Endometrial microvascular endothelial cells (primary cell): ENCODE results near the gene ZNF212. TPM values are rescaled to one million over a fixed set of nuclear protein-coding genes. Genes with fewer than 3 reads are reported as not detected.
"Not testable (repeated sequence)": the region's sequence is repeated elsewhere in the genome, so short reads cannot be mapped to it uniquely, and the experiment has no call there.

Source experiments
- in situ Hi-C: cut with HindIII; loops from 2 replicates; pipeline ENCODE4 v1.10.0; 2017; ENCODE audit warnings: low sequenced_read_pairs, low pct_unique_long_range_greater_than_20kb; ENCODE audit errors: inconsistent ontology term
- total RNA-seq: library from RNA; depleted of rRNA; stranded (reverse); fragments of >200 nt; gene quantifications from one replicate; pipeline ENCODE4 v1.2.3, GENCODE V29; 2015; ENCODE audit errors: inconsistent ontology term

Gene ZNF212
- total RNA-seq, 1 donor from 2014 or later, result 2.7 TPM

- in situ Hi-C loops, result no loop called here
These were observed 6.3 kb downstream of the ZNF212 start for GRCh38 chr7:149245744-149246143.

GRCh38 chr7:149248777-149249176 lies 9.3 kb downstream of the ZNF212 start:
- in situ Hi-C loops, result no loop called here

DNA sequence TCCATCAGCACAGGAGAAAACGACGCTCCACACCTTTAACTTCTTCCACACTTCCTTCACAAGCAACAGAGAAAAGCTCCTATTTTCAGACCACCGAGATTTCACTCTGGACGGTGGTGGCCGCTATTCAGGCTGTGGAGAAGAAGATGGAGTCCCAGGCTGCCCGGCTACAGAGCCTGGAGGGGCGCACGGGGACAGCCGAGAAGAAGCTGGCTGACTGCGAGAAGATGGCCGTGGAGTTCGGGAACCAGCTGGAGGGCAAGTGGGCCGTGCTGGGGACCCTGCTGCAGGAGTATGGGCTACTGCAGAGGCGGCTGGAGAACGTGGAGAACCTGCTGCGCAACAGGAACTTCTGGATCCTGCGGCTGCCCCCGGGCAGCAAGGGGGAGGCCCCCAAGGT lies 10.7 kb downstream of the ZNF212 start:
- in situ Hi-C loops, result not testable (repeated sequence)

DNA sequence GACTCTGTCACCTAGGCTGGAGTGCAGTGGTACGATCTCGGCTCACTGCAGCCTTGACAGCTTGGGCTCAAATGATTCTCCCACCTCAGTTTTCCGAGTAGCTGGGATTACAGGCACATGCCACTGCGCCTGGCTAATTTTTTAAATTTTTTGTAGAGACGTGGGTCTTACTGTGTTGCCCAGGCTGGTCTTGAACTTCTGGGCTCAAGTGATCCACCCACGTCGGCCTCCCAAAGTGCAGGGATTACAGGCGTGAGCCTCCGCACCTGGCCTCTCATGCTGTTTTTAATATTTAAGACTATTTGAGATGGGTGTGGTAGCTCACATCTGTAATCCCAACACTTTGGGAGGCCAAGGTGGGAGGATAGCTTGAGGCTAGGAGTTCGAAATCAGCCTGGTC lies 12.1 kb downstream of the ZNF212 start:
- in situ Hi-C loops, result not testable (repeated sequence)

GRCh38 chr7:149252378-149252777 lies 12.9 kb downstream of the ZNF212 start:
- in situ Hi-C loops, result no loop called here

GRCh38 chr7:149253665-149254064 lies 14.2 kb downstream of the ZNF212 start:
- in situ Hi-C loops, result no loop called here

DNA sequence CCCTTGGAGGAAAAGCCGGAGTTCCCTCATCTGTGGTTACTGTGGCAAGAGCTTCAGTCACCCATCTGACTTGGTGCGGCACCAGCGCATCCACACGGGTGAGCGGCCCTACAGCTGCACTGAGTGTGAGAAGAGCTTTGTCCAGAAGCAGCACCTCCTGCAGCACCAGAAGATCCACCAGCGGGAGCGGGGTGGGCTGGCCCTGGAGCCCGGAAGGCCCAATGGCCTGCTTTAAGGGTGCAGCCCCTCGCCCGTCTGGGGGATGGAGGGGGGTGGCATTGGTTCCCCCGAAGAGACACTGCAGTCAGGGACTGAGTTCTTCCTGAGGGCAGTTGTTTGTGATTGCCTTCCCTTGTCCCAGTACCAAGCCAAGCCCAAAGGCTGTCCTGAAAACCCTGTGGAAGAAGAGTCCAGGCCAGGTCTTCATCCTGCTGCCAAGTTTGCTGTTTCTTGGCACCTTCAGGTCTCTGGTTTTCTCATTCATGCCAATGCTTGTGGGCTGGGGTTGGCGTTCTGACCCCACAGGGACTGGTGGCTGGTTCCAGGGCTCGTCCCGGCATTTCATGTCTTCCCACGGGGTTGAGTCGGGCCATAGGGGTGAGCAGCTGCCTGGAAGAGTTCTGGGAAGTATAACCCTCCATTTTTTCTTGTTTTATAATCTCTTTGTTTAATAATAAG lies 14.9 kb downstream of the ZNF212 start:
- in situ Hi-C loops, result no loop called here

GRCh38 chr7:149255174-149255573 lies 15.7 kb downstream of the ZNF212 start:
- in situ Hi-C loops, result no loop called here

DNA sequence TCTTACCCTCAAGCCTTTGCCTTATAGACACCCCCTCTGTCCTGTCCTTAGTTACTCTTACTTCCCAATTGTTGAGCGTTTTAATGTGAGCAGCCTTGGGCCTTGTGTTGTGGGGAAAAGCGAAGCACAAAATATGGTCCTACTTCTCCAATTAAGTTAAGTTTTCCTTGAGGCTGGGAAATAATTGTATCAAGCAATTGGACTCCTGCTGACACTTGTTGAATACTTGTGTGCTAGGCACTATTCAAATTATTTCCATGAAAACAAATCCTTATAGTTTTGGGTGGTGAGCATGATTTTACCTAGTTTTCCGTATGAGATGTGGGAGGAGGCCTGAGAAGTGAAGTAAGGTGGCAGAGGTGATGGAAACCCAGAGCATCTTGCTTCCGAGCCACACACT lies 17.1 kb downstream of the ZNF212 start:
- in situ Hi-C loops, result no loop called here

- in situ Hi-C loops, result no loop called here
These were observed 17.7 kb downstream of the ZNF212 start for GRCh38 chr7:149257146-149257545.

DNA sequence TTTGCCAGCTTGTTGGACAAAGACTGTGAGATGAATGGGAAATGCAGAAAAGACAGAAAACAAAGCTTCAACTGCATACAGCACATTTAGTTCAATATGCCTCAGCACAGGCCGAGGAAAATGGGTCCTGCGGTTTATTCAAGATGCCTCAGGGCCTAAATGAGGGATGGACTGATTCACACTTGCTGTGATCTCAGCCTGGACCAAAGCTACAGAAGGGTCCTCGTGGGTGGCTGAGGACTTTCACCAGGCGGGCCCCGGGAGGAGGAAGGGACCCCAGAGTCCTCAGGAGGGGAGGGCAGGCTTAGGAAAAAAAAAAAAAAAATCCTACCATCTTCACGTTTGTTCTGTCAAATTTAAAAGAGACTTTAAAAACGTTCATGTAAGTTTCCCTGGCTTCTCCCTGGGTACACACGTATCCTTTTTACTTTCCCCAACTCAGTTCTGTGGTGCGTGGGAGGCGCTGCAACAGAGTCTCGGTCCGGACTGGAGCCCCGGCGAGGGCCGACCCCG lies 21.9 kb downstream of the ZNF212 start:
- in situ Hi-C loops, result no loop called here

GRCh38 chr7:149261829-149262617 lies 22.6 kb downstream of the ZNF212 start, which contains the start of gene ZNF783:
Gene ZNF783, plus strand, starts transcription at chr7:149262196. Its CDS starts 138 bp downstream, at chr7:149262334.
- in situ Hi-C loops, result no loop called here

- in situ Hi-C loops, result no loop called here
These were observed 27.0 kb downstream of the ZNF212 start for GRCh38 chr7:149266451-149266850.

- in situ Hi-C loops, result no loop called here
These were observed 28.3 kb downstream of the ZNF212 start for GRCh38 chr7:149267733-149268132.

DNA sequence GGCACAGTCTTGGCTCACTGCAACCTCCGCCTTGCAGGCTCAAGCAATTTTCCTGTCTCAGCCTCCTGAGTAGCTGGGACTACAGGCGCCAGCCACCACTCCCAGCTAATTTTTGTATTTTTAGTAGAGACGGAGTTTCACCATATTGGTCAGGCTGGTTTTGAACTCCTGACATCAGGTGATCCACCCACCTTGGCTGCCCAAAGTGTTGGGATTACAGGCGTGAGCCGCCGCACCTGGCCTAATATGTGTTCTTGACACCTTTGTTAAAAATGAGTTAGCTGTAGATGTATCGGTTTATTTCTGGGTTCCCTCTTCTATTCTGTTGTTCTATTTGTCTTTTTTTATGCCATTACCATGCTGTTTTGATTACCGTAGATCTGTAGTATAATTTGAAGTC lies 35.0 kb downstream of the ZNF212 start:
- in situ Hi-C loops, result not testable (repeated sequence)

GRCh38 chr7:149277871-149278270 lies 38.4 kb downstream of the ZNF212 start:
- in situ Hi-C loops, result no loop called here

DNA sequence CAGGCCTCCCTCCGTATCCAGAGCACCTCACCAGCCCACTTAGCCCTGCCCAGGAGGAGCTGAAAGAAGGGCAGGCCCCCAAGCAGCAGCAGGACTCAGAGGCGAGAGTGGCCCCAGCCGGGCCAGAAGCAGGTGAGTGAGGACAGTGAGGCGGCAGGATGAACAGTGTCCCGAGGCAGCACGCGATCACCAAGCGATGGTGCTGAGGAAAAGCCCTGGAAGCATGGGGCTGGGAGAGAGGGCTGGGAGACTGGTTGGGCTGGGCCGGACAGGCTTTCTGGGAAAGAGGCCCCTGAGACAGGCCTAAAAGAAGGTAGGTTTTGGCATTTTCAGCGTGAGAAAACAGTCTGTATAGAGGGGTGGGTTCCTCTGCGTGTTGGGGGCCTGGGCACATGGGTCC lies 38.9 kb downstream of the ZNF212 start:
- in situ Hi-C loops, result no loop called here

DNA sequence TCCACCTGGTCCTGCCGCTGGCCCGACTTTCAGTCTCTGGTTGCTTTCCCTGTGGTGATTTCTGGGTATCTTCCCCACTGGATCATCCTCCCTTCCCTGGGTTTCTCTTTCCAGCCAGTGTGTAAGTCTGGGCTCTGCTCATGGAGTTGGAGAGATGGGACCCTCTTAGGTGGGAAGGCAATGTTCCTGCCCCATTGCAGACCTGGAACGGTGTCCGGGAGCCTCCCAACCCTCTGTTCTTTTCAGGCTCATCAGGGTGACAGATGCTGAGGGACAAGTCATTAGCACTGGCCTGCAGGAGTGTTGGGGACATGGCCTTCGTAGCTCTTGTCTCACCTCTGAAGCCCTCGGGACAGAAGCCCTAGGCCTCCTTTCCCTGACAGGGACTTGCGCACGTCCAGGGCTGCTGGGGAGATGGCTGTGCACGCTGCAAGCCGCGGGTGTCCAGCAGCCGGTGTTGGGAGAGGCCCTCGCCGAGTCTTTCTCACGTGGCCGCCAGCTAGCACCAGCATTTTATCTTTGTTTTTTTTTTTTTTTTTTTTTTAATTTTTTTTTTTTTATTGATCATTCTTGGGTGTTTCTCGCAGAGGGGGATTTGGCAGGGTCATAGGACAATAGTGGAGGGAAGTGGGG lies 39.8 kb downstream of the ZNF212 start:
- in situ Hi-C loops, result no loop called here

GRCh38 chr7:149280151-149280550 lies 40.7 kb downstream of the ZNF212 start:
- in situ Hi-C loops, result no loop called here
